K562 (cell line): ENCODE measurements around the gene BCAS1. TPM values are rescaled to one million over a fixed set of nuclear protein-coding genes. Genes with fewer than 3 reads are reported as not detected.
A peak's percentile ranks its signal among the peaks of the same experiment; 100 is the strongest.

Source experiments
- ARHGAP35 ChIP-seq: fragments of 450-650 bp; IDR thresholded peaks from 2 replicates; pipeline ENCODE4 v1.6.1; 2018; ENCODE audit not compliant: partially characterized antibody
- BCOR ChIP-seq: fragments of 450-650 bp; IDR thresholded peaks from 2 replicates; pipeline ENCODE4 v1.6.1; 2016
- CAMTA2 ChIP-seq: fragments of 250-450 bp; sonication (Bioruptor Pico); conservative IDR thresholded peaks from 2 replicates; pipeline ENCODE4 v1.5.1; 2022
- CREM ChIP-seq: IDR thresholded peaks from 2 replicates; pipeline ENCODE4 v1.6.1; 2014; ENCODE audit warnings: antibody characterized with exemption, low read depth
- E2F3 ChIP-seq: fragments of 250-450 bp; sonication (Bioruptor Pico); IDR thresholded peaks from 2 replicates; pipeline ENCODE4 v1.4.0; 2020; ENCODE audit warnings: mild to moderate bottlenecking
- EWSR1 ChIP-seq: fragments of 450-650 bp; IDR thresholded peaks from 2 replicates; pipeline ENCODE4 v1.6.1; 2018; ENCODE audit warnings: borderline replicate concordance, mild to moderate bottlenecking, low read depth, moderate library complexity; ENCODE audit not compliant: partially characterized antibody
- KLF16 ChIP-seq: IDR thresholded peaks from 2 replicates; pipeline ENCODE4 v1.6.1; 2016; ENCODE audit warnings: antibody characterized with exemption
- MED1 ChIP-seq: sonication (generic); formaldehyde crosslinking; IDR thresholded peaks from 2 replicates; pipeline ENCODE4 v1.8.1; 2023; ENCODE audit warnings: missing genetic modification reagents, borderline replicate concordance
- MNT ChIP-seq, 2 experiments: fragments of 450-650 bp; conservative IDR thresholded peaks; 2 replicates each; pipeline ENCODE4 v1.6.1; 2017; ENCODE audit warnings: mild to moderate bottlenecking in 2 of 2, moderate library complexity in 2 of 2
- NFE2L1 ChIP-seq: fragments of 450-650 bp; IDR thresholded peaks from 2 replicates; pipeline ENCODE4 v1.6.1; 2016; ENCODE audit warnings: missing genetic modification characterization, low read depth, mild to moderate bottlenecking, missing compliant biosample characterization, moderate library complexity, borderline replicate concordance
- NR4A1 ChIP-seq, 2 experiments: fragments of 250-450 bp in 1 of 2; fragments of 450-650 bp in 1 of 2; sonication (Bioruptor Pico) in 1 of 2; IDR thresholded peaks; 2 replicates each; pipeline versions ENCODE4 v1.4.0 to v1.6.1; 2016 to 2020; ENCODE audit warnings: mild to moderate bottlenecking in 2 of 2, missing compliant biosample characterization in 1 of 2, missing genetic modification characterization in 1 of 2, moderate library complexity in 1 of 2
- PHTF2 ChIP-seq: fragments of 250-450 bp; sonication (Bioruptor Pico); IDR thresholded peaks from 2 replicates; pipeline ENCODE4 v1.5.0; 2021; ENCODE audit warnings: mild to moderate bottlenecking
- PML ChIP-seq: IDR thresholded peaks from 2 replicates; pipeline ENCODE4 v1.6.1; 2012; ENCODE audit warnings: low read length, inconsistent platforms
- STAT5A ChIP-seq: IDR thresholded peaks from 2 replicates; pipeline ENCODE4 v1.6.1; 2012; ENCODE audit warnings: low read length, inconsistent platforms, borderline replicate concordance
- STAT6 ChIP-seq: sonication (generic); formaldehyde crosslinking; IDR thresholded peaks from 2 replicates; pipeline ENCODE4 v1.8.1; 2023; ENCODE audit warnings: mild to moderate bottlenecking, missing genetic modification reagents
- SUPT5H ChIP-seq: fragments of 450-650 bp; IDR thresholded peaks from 2 replicates; pipeline ENCODE4 v1.6.1; 2016
- TGIF2 ChIP-seq: sonication (generic); formaldehyde crosslinking; IDR thresholded peaks from 2 replicates; pipeline ENCODE4 v1.8.1; 2022; ENCODE audit warnings: mild to moderate bottlenecking, missing genetic modification reagents, moderate library complexity
- ZNF277 ChIP-seq: fragments of 250-450 bp; sonication (Bioruptor Pico); IDR thresholded peaks from 2 replicates; pipeline ENCODE4 v1.8.0; 2022; ENCODE audit warnings: inconsistent platforms, mild to moderate bottlenecking, moderate library complexity, borderline replicate concordance
- ZNF280B ChIP-seq: fragments of 250-450 bp; sonication (Bioruptor Pico); IDR thresholded peaks from 2 replicates; pipeline ENCODE4 v1.5.1; 2021; ENCODE audit warnings: mild to moderate bottlenecking
- ZNF445 ChIP-seq: fragments of 250-450 bp; sonication (Bioruptor Pico); IDR thresholded peaks from 2 replicates; pipeline ENCODE4 v1.4.0; 2020; ENCODE audit warnings: low read depth, mild to moderate bottlenecking, moderate library complexity
- ZNF507 ChIP-seq: conservative IDR thresholded peaks from 2 replicates; pipeline ENCODE4 v1.6.1; 2017; ENCODE audit warnings: missing genetic modification characterization, missing compliant biosample characterization
- polyA plus RNA-seq, 8 experiments: library from polyadenylated mRNA; depleted of rRNA in 4 of 8; stranded (reverse) in 5 of 8; unstranded in 3 of 8; fragments of >200 nt; fragmentation: Nextera tagmentation in 2 of 8; fragmentation: Illumina TruSeq in 1 of 8; extraction: Ambion mirVana in 2 of 8; extraction: Trizol in 1 of 8; gene quantifications; 2 replicates each; pipeline versions ENCODE4 v1.2.1 to v1.2.3, GENCODE V29; 2011 to 2014; ENCODE audit warnings: inconsistent platforms in 1 of 8, missing spikeins in 1 of 8
- total RNA-seq, 7 experiments: library from RNA; depleted of rRNA in 6 of 7; stranded (reverse); fragments of >200 nt in 6 of 7; fragmentation: Illumina TruSeq in 2 of 7; extraction: Trizol in 2 of 7; gene quantifications; 2 replicates each; pipeline versions ENCODE4 v1.2.1 to v1.2.3, GENCODE V29; 2011 to 2021; ENCODE audit warnings: low replicate concordance in 1 of 7
- TF ChIP-seq, protein P1 (sequence below): sonication (generic); IDR thresholded peaks from 2 replicates; pipeline ENCODE4 v1.6.1; 2016

The BCAS1 gene
- total and polyA plus RNA-seq, 9 of the 15 experiments (the other 6 are each of a cell fraction or from before 2014, with no cell fraction given) = 0.18 to 2.3 (median 0.93) TPM

GRCh38 chr20:53933232-53933846, 137.1 kb downstream of the BCAS1 start (continued):
- TF ChIP-seq ZNF280B (CRISPR knock-in tag) = no peak
- TF ChIP-seq KLF16 = no peak
- TF ChIP-seq STAT5A = no peak
- no peak for TF ChIP-seq ZNF507 (tag)
- TF ChIP-seq NFE2L1 = no peak
- no peak for TF ChIP-seq ZNF445 (CRISPR knock-in tag)
- no peak for TF ChIP-seq PHTF2 (CRISPR knock-in tag)
- no peak for TF ChIP-seq ARHGAP35
- no peak for TF ChIP-seq NR4A1 (CRISPR knock-in tag; IDR thresholded peaks at IDR 0.05)
- TF ChIP-seq NR4A1 (tag; IDR thresholded peaks at IDR 0.05) = no peak
- no peak for TF ChIP-seq CAMTA2 (CRISPR knock-in tag)
- TF ChIP-seq BCOR = no peak
- TF ChIP-seq MED1 (CRISPR knock-in tag) = no peak
- TF ChIP-seq STAT6 (CRISPR knock-in tag) = no peak
- TF ChIP-seq, protein P1, sequence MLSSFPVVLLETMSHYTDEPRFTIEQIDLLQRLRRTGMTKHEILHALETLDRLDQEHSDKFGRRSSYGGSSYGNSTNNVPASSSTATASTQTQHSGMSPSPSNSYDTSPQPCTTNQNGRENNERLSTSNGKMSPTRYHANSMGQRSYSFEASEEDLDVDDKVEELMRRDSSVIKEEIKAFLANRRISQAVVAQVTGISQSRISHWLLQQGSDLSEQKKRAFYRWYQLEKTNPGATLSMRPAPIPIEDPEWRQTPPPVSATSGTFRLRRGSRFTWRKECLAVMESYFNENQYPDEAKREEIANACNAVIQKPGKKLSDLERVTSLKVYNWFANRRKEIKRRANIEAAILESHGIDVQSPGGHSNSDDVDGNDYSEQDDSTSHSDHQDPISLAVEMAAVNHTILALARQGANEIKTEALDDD = no peak
- TF ChIP-seq E2F3 (CRISPR knock-in tag) = no peak
- 0 out of 4 replicates have a peak, but pooled peaks of 1 of the 2 experiments have one; percentile 4 for TF ChIP-seq MNT (conservative IDR thresholded peaks at IDR 0.05)
- no peak for TF ChIP-seq ZNF277 (CRISPR knock-in tag)
- no peak for TF ChIP-seq TGIF2 (CRISPR knock-in tag)
- TF ChIP-seq PML = no peak
- TF ChIP-seq EWSR1 = peak; percentile 44
- no peak for TF ChIP-seq CREM
- no peak for TF ChIP-seq SUPT5H
